PFSK-1 (cell line): ENCODE measurements around the gene PPIL4.

Source experiments
- FOXP2 ChIP-seq: optimal IDR thresholded peaks from 2 replicates; pipeline ENCODE3; 2011; ENCODE audit warnings: borderline replicate concordance, control low read depth, inconsistent platforms; ENCODE audit not compliant: insufficient read depth; ENCODE audit errors: extremely low read length, extremely low read depth
- POLR2AphosphoS5 ChIP-seq: IDR thresholded peaks from 2 replicates; pipeline ENCODE4 v1.6.1; 2012; ENCODE audit warnings: low read depth, mild to moderate bottlenecking, control low read depth, low read length, moderate library complexity
- REST ChIP-seq, 2 experiments: IDR thresholded peaks; 2 replicates each; pipeline versions ENCODE4 v1.6.1 to v1.8.0; 2011 to 2012; ENCODE audit warnings: low read depth in 2 of 2, low read length in 2 of 2, control low read depth in 1 of 2, inconsistent platforms in 1 of 2, mild to moderate bottlenecking in 1 of 2, moderate library complexity in 1 of 2; ENCODE audit not compliant: insufficient read depth in 1 of 2
- SIN3A ChIP-seq: IDR thresholded peaks from 2 replicates; pipeline ENCODE4 v1.6.1; 2012; ENCODE audit warnings: mild to moderate bottlenecking, low read length, moderate library complexity, borderline replicate concordance; ENCODE audit not compliant: insufficient read depth
- TAF1 ChIP-seq: IDR thresholded peaks from 2 replicates; pipeline ENCODE4 v1.6.1; 2012; ENCODE audit warnings: low read length, control low read depth, borderline replicate concordance; ENCODE audit not compliant: insufficient read depth

The PPIL4 gene

GRCh38 chr6:149501768-149502167 is 44.1 kb downstream of the PPIL4 start:
- TF ChIP-seq FOXP2 = no peak
- no peak for TF ChIP-seq TAF1
- no peak for TF ChIP-seq POLR2AphosphoS5

GRCh38 chr6:149501201-149501600 is 44.6 kb downstream of the PPIL4 start:
- TF ChIP-seq TAF1 (no peak), SIN3A (no peak), REST (IDR thresholded peaks at IDR 0.05; ENCODE audit: insufficient read depth in 1 of 2, low read depth in 2 of 2, low read length in 2 of 2) (no peak), POLR2AphosphoS5 (no peak), FOXP2 (no peak)

DNA sequence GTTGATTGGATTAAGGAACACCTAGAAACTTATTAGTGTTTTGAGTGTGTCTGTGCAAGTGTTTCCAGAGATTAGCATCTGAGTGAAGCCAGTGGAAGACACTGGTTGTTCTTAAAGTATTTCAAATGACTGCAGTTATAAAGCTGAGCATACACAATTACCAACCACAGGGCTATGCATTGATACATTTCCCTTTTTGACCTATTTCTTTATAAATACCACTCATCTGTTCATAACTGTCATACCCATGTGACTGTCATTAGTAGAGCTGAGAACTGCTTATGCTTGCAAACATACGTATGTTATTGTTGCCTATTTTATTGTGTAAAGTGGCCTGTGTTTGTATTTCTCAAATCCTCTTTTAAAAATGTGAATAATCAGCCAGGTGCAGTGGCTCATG is 45.7 kb downstream of the PPIL4 start:
- TF ChIP-seq POLR2AphosphoS5 (no peak), FOXP2 (no peak), REST (IDR thresholded peaks at IDR 0.05; ENCODE audit: insufficient read depth in 1 of 2, low read depth in 2 of 2, low read length in 2 of 2) (no peak), SIN3A (no peak), TAF1 (no peak)

- TF ChIP-seq FOXP2 = no peak
- TF ChIP-seq REST (IDR thresholded peaks at IDR 0.05; ENCODE audit: insufficient read depth in 1 of 2, low read depth in 2 of 2, low read length in 2 of 2) = no peak
- TF ChIP-seq TAF1 = no peak
- no peak for TF ChIP-seq POLR2AphosphoS5
- TF ChIP-seq SIN3A = no peak
Observed at GRCh38 chr6:149499066-149499465, 46.8 kb downstream of the PPIL4 start.

- TF ChIP-seq TAF1 = no peak
- no peak for TF ChIP-seq REST (IDR thresholded peaks at IDR 0.05; ENCODE audit: insufficient read depth in 1 of 2, low read depth in 2 of 2, low read length in 2 of 2)
- TF ChIP-seq POLR2AphosphoS5 = no peak
- no peak for TF ChIP-seq FOXP2
- TF ChIP-seq SIN3A = no peak
Observed at GRCh38 chr6:149497365-149497764, 48.5 kb downstream of the PPIL4 start.
